ENCODE results near the gene RAD51B. TPM values are rescaled to one million over a fixed set of nuclear protein-coding genes. Genes with fewer than 3 reads are reported as not detected.
A peak's percentile ranks its signal among the peaks of the same experiment; 100 is the strongest.

RAD51B gene
- total and polyA plus RNA-seq, 8 donors, result 1.8 to 30.7 (median 15.3) TPM

GRCh38 chr14:68127166-68127565 is 307.6 kb downstream of the RAD51B start:
- DNase-seq, result peak in 1 of 2 donors; percentile 10
- TF ChIP-seq POLR2AphosphoS5 (IDR thresholded peaks at IDR 0.05) (no peak), CTCF (IDR thresholded peaks at IDR 0.05) (no peak), EP300 (IDR thresholded peaks at IDR 0.05) (no peak), POLR2A (IDR thresholded peaks at IDR 0.05) (no peak)
- Histone ChIP-seq H3K4me3 (no peak overlapping the region), H3K27me3 (no peaks in the 10 kb centered on the region), H3K4me1 (peaks cover 0 to 8% (median 0%) of the 10 kb centered on the region in 4 donors), H3K27ac (peak overlapping the region in 1 of 5 donors; percentile 7), H3K36me3 (no peaks in the 10 kb centered on the region), H3K9me3 (no peaks in the 10 kb centered on the region)
- intact Hi-C loops (cut with DNase I; ENCODE audit: low total_unique reads), result no loop called here
- WGBS, 5 donors, result 59 to 68% (median 61%) methylated on average over 2 of the region's 2 CpGs

GRCh38 chr14:68131907-68132306 is 312.3 kb downstream of the RAD51B start:
- Histone ChIP-seq H3K4me3 (no peak overlapping the region), H3K4me1 (peaks cover 0 to 5% (median 1%) of the 10 kb centered on the region in 4 donors), H3K27me3 (no peaks in the 10 kb centered on the region), H3K36me3 (no peaks in the 10 kb centered on the region), H3K27ac (peak overlapping the region in 1 of 5 donors; percentile 11), H3K9me3 (no peaks in the 10 kb centered on the region)
- DNase-seq, result peak in 1 of 2 donors; percentile 16
- no peak for TF ChIP-seq EP300 (IDR thresholded peaks at IDR 0.05)
- TF ChIP-seq POLR2A (IDR thresholded peaks at IDR 0.05), result no peak
- no peak for TF ChIP-seq CTCF (IDR thresholded peaks at IDR 0.05)
- TF ChIP-seq POLR2AphosphoS5 (IDR thresholded peaks at IDR 0.05), result no peak
- intact Hi-C loops (cut with DNase I; ENCODE audit: low total_unique reads), result no loop called here

- peaks cover 0 to 12% (median 1%) of the 10 kb centered on the region in 4 donors for H3K4me1 ChIP-seq
- TF ChIP-seq CTCF (IDR thresholded peaks at IDR 0.05) (no peak), POLR2A (IDR thresholded peaks at IDR 0.05) (no peak), EP300 (IDR thresholded peaks at IDR 0.05) (no peak), POLR2AphosphoS5 (IDR thresholded peaks at IDR 0.05) (no peak)
- H3K4me3 ChIP-seq, result no peak overlapping the region
- no peaks in the 10 kb centered on the region for H3K9me3 ChIP-seq
- no peaks in the 10 kb centered on the region for H3K27me3 ChIP-seq
- no peaks in the 10 kb centered on the region for H3K36me3 ChIP-seq
- H3K27ac ChIP-seq, result peak overlapping the region in 1 of 5 donors; percentile 11
- DNase-seq, result no peak
- intact Hi-C loops (cut with DNase I; ENCODE audit: low total_unique reads), result no loop called here
- WGBS, 5 donors, result 74 to 85% (median 82%) methylated on average over 1 of the region's 1 CpG
Observed at GRCh38 chr14:68132563-68133121, 313.1 kb downstream of the RAD51B start.

GRCh38 chr14:68133856-68134255 is 314.3 kb downstream of the RAD51B start:
- 85 to 96% (median 95%) methylated on average over 4 of the region's 4 CpGs for WGBS, 5 donors
- intact Hi-C loops (cut with DNase I; ENCODE audit: low total_unique reads), result no loop called here

More at GRCh38 chr14:68133856-68134255, 314.3 kb downstream of the RAD51B start:
- TF ChIP-seq CTCF (IDR thresholded peaks at IDR 0.05), result no peak
- TF ChIP-seq POLR2A (IDR thresholded peaks at IDR 0.05), result no peak
- no peak for TF ChIP-seq POLR2AphosphoS5 (IDR thresholded peaks at IDR 0.05)
- no peak for TF ChIP-seq EP300 (IDR thresholded peaks at IDR 0.05)
- Histone ChIP-seq H3K27me3 (no peaks in the 10 kb centered on the region), H3K36me3 (no peaks in the 10 kb centered on the region), H3K9me3 (no peaks in the 10 kb centered on the region), H3K4me3 (no peak overlapping the region), H3K4me1 (peaks cover 0 to 20% (median 7%) of the 10 kb centered on the region in 4 donors), H3K27ac (no peak overlapping the region)
- no peak for DNase-seq
